Ishikawa (cell line): Measurements from ENCODE around the gene LAMB3.

ENCODE experiments used
- CEBPB ChIP-seq: IDR thresholded peaks from 2 replicates; pipeline ENCODE4 v1.6.1; 2012
- CREB1 ChIP-seq: IDR thresholded peaks from 2 replicates; pipeline ENCODE4 v1.6.1; 2012; ENCODE audit warnings: low read depth
- EGR1 ChIP-seq: IDR thresholded peaks from 2 replicates; pipeline ENCODE4 v1.6.1; 2012
- EP300 ChIP-seq: IDR thresholded peaks from 2 replicates; pipeline ENCODE4 v1.6.1; 2012; ENCODE audit warnings: borderline replicate concordance
- FOXM1 ChIP-seq: IDR thresholded peaks from 2 replicates; pipeline ENCODE4 v1.6.1; 2012; ENCODE audit warnings: low read depth, borderline replicate concordance
- NFIC ChIP-seq: IDR thresholded peaks from 2 replicates; pipeline ENCODE4 v1.6.1; 2012
- RAD21 ChIP-seq: IDR thresholded peaks from 2 replicates; pipeline ENCODE4 v1.6.1; 2012; ENCODE audit warnings: low read depth
- TAF1 ChIP-seq: IDR thresholded peaks from 2 replicates; pipeline ENCODE4 v1.6.1; 2012; ENCODE audit warnings: low read depth, mild to moderate bottlenecking
- TCF12 ChIP-seq: IDR thresholded peaks from 2 replicates; pipeline ENCODE4 v1.6.1; 2012; ENCODE audit warnings: low read depth
- TEAD4 ChIP-seq: IDR thresholded peaks from 2 replicates; pipeline ENCODE4 v1.6.1; 2012
- USF1 ChIP-seq: IDR thresholded peaks from 2 replicates; pipeline ENCODE4 v1.6.1; 2012
- YY1 ChIP-seq: IDR thresholded peaks from 2 replicates; pipeline ENCODE4 v1.6.1; 2012; ENCODE audit warnings: low read depth
- TF ChIP-seq, protein P1 (sequence below): IDR thresholded peaks from 2 replicates; pipeline ENCODE4 v1.6.1; 2012
- TF ChIP-seq, protein P2 (sequence below): IDR thresholded peaks from 2 replicates; pipeline ENCODE4 v1.6.1; 2012; ENCODE audit warnings: low read depth, mild to moderate bottlenecking

GRCh38 chr1:209609791-209610630 is 42.2 kb downstream of the LAMB3 start:
- no peak for TF ChIP-seq TAF1
- TF ChIP-seq CREB1 = no peak
- no peak for TF ChIP-seq CEBPB
- TF ChIP-seq FOXM1 = no peak
- no peak for TF ChIP-seq RAD21
- TF ChIP-seq YY1 = no peak
- no peak for TF ChIP-seq EP300
- TF ChIP-seq, protein P1, sequence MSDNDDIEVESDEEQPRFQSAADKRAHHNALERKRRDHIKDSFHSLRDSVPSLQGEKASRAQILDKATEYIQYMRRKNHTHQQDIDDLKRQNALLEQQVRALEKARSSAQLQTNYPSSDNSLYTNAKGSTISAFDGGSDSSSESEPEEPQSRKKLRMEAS = no peak
- no peak for TF ChIP-seq TCF12
- no peak for TF ChIP-seq TEAD4
- no peak for TF ChIP-seq USF1
- no peak for TF ChIP-seq EGR1
- TF ChIP-seq NFIC = no peak
- TF ChIP-seq, protein P2, sequence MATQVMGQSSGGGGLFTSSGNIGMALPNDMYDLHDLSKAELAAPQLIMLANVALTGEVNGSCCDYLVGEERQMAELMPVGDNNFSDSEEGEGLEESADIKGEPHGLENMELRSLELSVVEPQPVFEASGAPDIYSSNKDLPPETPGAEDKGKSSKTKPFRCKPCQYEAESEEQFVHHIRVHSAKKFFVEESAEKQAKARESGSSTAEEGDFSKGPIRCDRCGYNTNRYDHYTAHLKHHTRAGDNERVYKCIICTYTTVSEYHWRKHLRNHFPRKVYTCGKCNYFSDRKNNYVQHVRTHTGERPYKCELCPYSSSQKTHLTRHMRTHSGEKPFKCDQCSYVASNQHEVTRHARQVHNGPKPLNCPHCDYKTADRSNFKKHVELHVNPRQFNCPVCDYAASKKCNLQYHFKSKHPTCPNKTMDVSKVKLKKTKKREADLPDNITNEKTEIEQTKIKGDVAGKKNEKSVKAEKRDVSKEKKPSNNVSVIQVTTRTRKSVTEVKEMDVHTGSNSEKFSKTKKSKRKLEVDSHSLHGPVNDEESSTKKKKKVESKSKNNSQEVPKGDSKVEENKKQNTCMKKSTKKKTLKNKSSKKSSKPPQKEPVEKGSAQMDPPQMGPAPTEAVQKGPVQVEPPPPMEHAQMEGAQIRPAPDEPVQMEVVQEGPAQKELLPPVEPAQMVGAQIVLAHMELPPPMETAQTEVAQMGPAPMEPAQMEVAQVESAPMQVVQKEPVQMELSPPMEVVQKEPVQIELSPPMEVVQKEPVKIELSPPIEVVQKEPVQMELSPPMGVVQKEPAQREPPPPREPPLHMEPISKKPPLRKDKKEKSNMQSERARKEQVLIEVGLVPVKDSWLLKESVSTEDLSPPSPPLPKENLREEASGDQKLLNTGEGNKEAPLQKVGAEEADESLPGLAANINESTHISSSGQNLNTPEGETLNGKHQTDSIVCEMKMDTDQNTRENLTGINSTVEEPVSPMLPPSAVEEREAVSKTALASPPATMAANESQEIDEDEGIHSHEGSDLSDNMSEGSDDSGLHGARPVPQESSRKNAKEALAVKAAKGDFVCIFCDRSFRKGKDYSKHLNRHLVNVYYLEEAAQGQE = peak; percentile 27; the same call in 1 of the 2 replicates
